H9 (cell line): Measurements from ENCODE around the gene DSCAM. TPM values are rescaled to one million over a fixed set of nuclear protein-coding genes. Genes with fewer than 3 reads are reported as not detected.

Experiments
- DNase-seq: peaks from one replicate; pipeline ENCODE4 v3.0.0-alpha.2; 2017
- H2AFZ ChIP-seq: one replicate; pipeline ENCODE4 v1.6.1; 2013; ENCODE audit warnings: mild to moderate bottlenecking, low read length, control low read depth, moderate library complexity
- H2AK5ac ChIP-seq: 2 replicates; pipeline ENCODE4 v1.6.1; 2013; ENCODE audit warnings: low read length, control low read depth, mixed read lengths; ENCODE audit not compliant: insufficient read length
- H2BK120ac ChIP-seq: one replicate; pipeline ENCODE4 v1.6.1; 2013; ENCODE audit warnings: low read depth, mild to moderate bottlenecking, low read length, control low read depth, inconsistent platforms; ENCODE audit not compliant: poor library complexity, severe bottlenecking
- H2BK12ac ChIP-seq: 2 replicates; pipeline ENCODE4 v1.6.1; 2013; ENCODE audit warnings: low read length, control low read depth, mixed read lengths, low read depth; ENCODE audit not compliant: insufficient read length
- H2BK15ac ChIP-seq: 2 replicates; pipeline ENCODE4 v1.6.1; 2013; ENCODE audit warnings: low read depth, low read length, control low read depth
- H2BK20ac ChIP-seq: one replicate; pipeline ENCODE4 v1.6.1; 2013; ENCODE audit warnings: low read depth, mild to moderate bottlenecking, low read length, control low read depth, inconsistent platforms; ENCODE audit not compliant: poor library complexity, severe bottlenecking
- H2BK5ac ChIP-seq: 2 replicates; pipeline ENCODE4 v1.6.1; 2013; ENCODE audit warnings: low read length, control low read depth, mixed read lengths; ENCODE audit not compliant: insufficient read length
- H3K14ac ChIP-seq: 2 replicates; pipeline ENCODE4 v1.6.1; 2013; ENCODE audit warnings: low read length, control low read depth; ENCODE audit not compliant: insufficient read depth
- H3K18ac ChIP-seq: 2 replicates; pipeline ENCODE4 v1.6.1; 2013; ENCODE audit warnings: low read depth, mild to moderate bottlenecking, mixed read lengths, low read length, control low read depth; ENCODE audit not compliant: insufficient read length
- H3K23ac ChIP-seq: 2 replicates; pipeline ENCODE4 v1.6.1; 2013; ENCODE audit warnings: low read length, control low read depth, mixed read lengths, low read depth; ENCODE audit not compliant: insufficient read length
- H3K23me2 ChIP-seq: 2 replicates; pipeline ENCODE4 v1.6.1; 2013; ENCODE audit warnings: low read depth, mild to moderate bottlenecking, mixed read lengths, low read length, control low read depth; ENCODE audit not compliant: insufficient read length, poor library complexity, severe bottlenecking
- H3K27ac ChIP-seq: 2 replicates; pipeline ENCODE4 v1.5.1; 2013; ENCODE audit warnings: low read length, control low read depth, mixed read lengths, low read depth; ENCODE audit not compliant: insufficient read length
- H3K27me3 ChIP-seq: 2 replicates; pipeline ENCODE4 v1.6.1; 2013; ENCODE audit warnings: low read length, control low read depth, inconsistent platforms; ENCODE audit not compliant: insufficient read depth
- H3K4ac ChIP-seq: 2 replicates; pipeline ENCODE4 v1.6.1; 2013; ENCODE audit warnings: low read depth, mild to moderate bottlenecking, control low read depth, inconsistent platforms, low read length, moderate library complexity
- H3K4me1 ChIP-seq: 2 replicates; pipeline ENCODE4 v1.6.1; 2013; ENCODE audit warnings: low read length, control low read depth, inconsistent platforms; ENCODE audit not compliant: insufficient read depth
- H3K4me2 ChIP-seq: 2 replicates; pipeline ENCODE4 v1.6.1; 2013; ENCODE audit warnings: low read length, control low read depth, mixed read lengths; ENCODE audit not compliant: insufficient read length, insufficient read depth
- H3K56ac ChIP-seq: 2 replicates; pipeline ENCODE4 v1.6.1; 2013; ENCODE audit warnings: low read depth, mild to moderate bottlenecking, mixed read lengths, low read length, control low read depth; ENCODE audit not compliant: insufficient read length
- H3K79me1 ChIP-seq: 2 replicates; pipeline ENCODE4 v1.6.1; 2013; ENCODE audit warnings: low read depth, mild to moderate bottlenecking, moderate library complexity, low read length, control low read depth, inconsistent platforms; ENCODE audit not compliant: insufficient read depth, poor library complexity, severe bottlenecking
- H3K79me2 ChIP-seq: 2 replicates; pipeline ENCODE4 v1.6.1; 2013; ENCODE audit warnings: low read length, control low read depth, inconsistent platforms; ENCODE audit not compliant: insufficient read depth
- H3K9ac ChIP-seq: 2 replicates; pipeline ENCODE4 v1.6.1; 2013; ENCODE audit warnings: low read length, control low read depth, mixed read lengths; ENCODE audit not compliant: insufficient read length; ENCODE audit errors: extremely low read depth
- H3K9me3 ChIP-seq: one replicate; pipeline ENCODE4 v1.6.1; 2013; ENCODE audit warnings: low read depth, low read length, inconsistent platforms; ENCODE audit not compliant: control insufficient read depth
- H3T11ph ChIP-seq: one replicate; pipeline ENCODE4 v1.6.1; 2013; ENCODE audit warnings: mild to moderate bottlenecking, low read length, control low read depth, inconsistent platforms
- H4K20me1 ChIP-seq: one replicate; pipeline ENCODE4 v1.6.1; 2013; ENCODE audit not compliant: control insufficient read depth, insufficient read length, insufficient read depth
- H4K5ac ChIP-seq: 2 replicates; pipeline ENCODE4 v1.6.1; 2013; ENCODE audit warnings: low read depth, mild to moderate bottlenecking, mixed read lengths, low read length, control low read depth; ENCODE audit not compliant: insufficient read length
- H4K8ac ChIP-seq: replicated peaks from 2 replicates; pipeline ENCODE4 v1.6.1; 2013; ENCODE audit warnings: low read length, control low read depth, mixed read lengths, low read depth; ENCODE audit not compliant: insufficient read length
- H4K91ac ChIP-seq: 2 replicates; pipeline ENCODE4 v1.6.1; 2013; ENCODE audit warnings: low read depth, mild to moderate bottlenecking, moderate library complexity, mixed read lengths, low read length, control low read depth; ENCODE audit not compliant: insufficient read length
- H3K27ac Mint-ChIP-seq, 3 experiments: 2 replicates in 2 of 3; 3 replicates in 1 of 3; pipeline ENCODE4 v1.8.0; 2020 to 2021; ENCODE audit warnings: mixed read lengths in 3 of 3, mild to moderate bottlenecking in 1 of 3, moderate library complexity in 1 of 3
- H3K27me3 Mint-ChIP-seq: 2 replicates; pipeline ENCODE4 v1.8.0; 2021; ENCODE audit warnings: low read depth, mild to moderate bottlenecking, moderate library complexity, mixed read lengths
- H3K36me3 Mint-ChIP-seq, 3 experiments: 2 replicates in 2 of 3; 3 replicates in 1 of 3; pipeline ENCODE4 v1.8.0; 2020 to 2021; ENCODE audit warnings: low read depth in 3 of 3, mixed read lengths in 3 of 3; ENCODE audit not compliant: insufficient read depth in 1 of 3
- H3K4me1 Mint-ChIP-seq, 2 experiments: 2 replicates each; pipeline ENCODE4 v1.8.0; 2020; ENCODE audit warnings: mixed read lengths in 2 of 2
- H3K4me3 Mint-ChIP-seq, 2 experiments: 2 replicates in 1 of 2; 3 replicates in 1 of 2; pipeline ENCODE4 v1.8.0; 2020 to 2021; ENCODE audit warnings: mild to moderate bottlenecking in 2 of 2, mixed read lengths in 2 of 2, moderate library complexity in 1 of 2
- H3K9me3 Mint-ChIP-seq, 2 experiments: 2 replicates in 1 of 2; 3 replicates in 1 of 2; pipeline ENCODE4 v1.8.0; 2020; ENCODE audit warnings: mild to moderate bottlenecking in 2 of 2, mixed read lengths in 2 of 2, moderate library complexity in 1 of 2
- CTCF ChIP-seq: fragments of 200-600 bp; sonication (generic); conservative IDR thresholded peaks from 3 replicates; pipeline ENCODE4 v1.8.0; 2021; ENCODE audit warnings: antibody characterized with exemption, mild to moderate bottlenecking
- WGBS: extraction: QIAGEN DNeasy Blood & Tissue Kit; methylation state at CpG from one replicate; pipeline ENCODE4 v1.1.7; 2013; ENCODE audit warnings: missing lambda C conversion rate, low lambda C conversion rate, mixed read lengths; ENCODE audit not compliant: insufficient read length; ENCODE audit errors: extremely low coverage; 5-methylcytosine and 5-hydroxymethylcytosine counted together
- total RNA-seq: library from RNA; stranded (reverse); gene quantifications from 2 replicates; pipeline ENCODE4 v1.2.1, GENCODE V29; 2021

Gene DSCAM
- total RNA-seq, 1 experiment from 2014 or later: 0.17 TPM

- Mint-ChIP-seq H3K4me3 (no peak overlapping the region), H3K4me1 (peaks cover 9 to 12% of the 10 kb centered on the region in 2 experiments), H3K36me3 (peaks cover 5 to 23% (median 8%) of the 10 kb centered on the region in 3 experiments), H3K27ac (no peak overlapping the region), H3K9me3 (peaks cover 18 to 20% of the 10 kb centered on the region in 2 experiments), H3K27me3 (peaks cover 2% of the 10 kb centered on the region)
- Histone ChIP-seq H2AFZ (no peak overlapping the region), H2BK5ac (no peak overlapping the region), H3K9me3 (no peaks in the 10 kb centered on the region), H2AK5ac (no peak overlapping the region), H3K4me2 (no peak overlapping the region), H3K4me1 (0 out of 2 replicates have a peak, but pooled peaks cover 3% of the 10 kb centered on the region), H3K9ac (no peak overlapping the region), H4K8ac (no peak overlapping the region), H3K27ac (no peak overlapping the region), H3K79me2 (no peaks in the 10 kb centered on the region), H2BK12ac (no peak overlapping the region), H4K91ac (no peak overlapping the region), H2BK20ac (no peak overlapping the region), H3K27me3 (no peaks in the 10 kb centered on the region), H3K79me1 (no peaks in the 10 kb centered on the region), H4K5ac (no peak overlapping the region), H2BK15ac (no peak overlapping the region), H3K23ac (no peak overlapping the region), H3K23me2 (no peaks in the 10 kb centered on the region), H4K20me1 (no peaks in the 10 kb centered on the region), H3K56ac (no peak overlapping the region), H3K14ac (no peak overlapping the region), H3K4ac (no peak overlapping the region), H3K18ac (no peak overlapping the region), H2BK120ac (no peak overlapping the region), H3T11ph (no peak overlapping the region)
- TF ChIP-seq CTCF: no peak
- WGBS: no CpG with 5 or more reads among the region's 2 CpGs
- DNase-seq: no peak
These were observed 123.6 kb downstream of the DSCAM start for GRCh38 chr21:40723317-40723716.
